Jurkat, Clone E6-1 (cell line): Measurements from ENCODE around the gene SEC16A.

Experiments used
- DNase-seq: peaks from one replicate; pipeline ENCODE4 v3.0.0-alpha.2; 2011; ENCODE audit warnings: low read depth, low spot score
- H3K4me3 ChIP-seq: 2 replicates; pipeline ENCODE4 v1.5.1; 2011; ENCODE audit warnings: mild to moderate bottlenecking, low read length, control low read depth, moderate library complexity

The SEC16A gene

GRCh38 chr9:136505406-136506403 lies 22.9 kb upstream of the SEC16A start:
- H3K4me3 ChIP-seq = peak overlapping the region; percentile 41
- DNase-seq = peak; percentile 79

- DNase-seq = no peak
Observed at GRCh38 chr9:136504512-136505348, 21.9 kb upstream of the SEC16A start.

GRCh38 chr9:136502940-136503550 lies 20.2 kb upstream of the SEC16A start:
- H3K4me3 ChIP-seq = no peak overlapping the region
- DNase-seq = no peak

More at GRCh38 chr9:136504512-136505348, 21.9 kb upstream of the SEC16A start:
- peak overlapping the region; percentile 41 for H3K4me3 ChIP-seq

- no peak overlapping the region for H3K4me3 ChIP-seq
- no peak for DNase-seq
Observed at GRCh38 chr9:136502196-136502595, 19.4 kb upstream of the SEC16A start.

GRCh38 chr9:136501686-136502085 lies 18.8 kb upstream of the SEC16A start:
- no peak overlapping the region for H3K4me3 ChIP-seq
- no peak for DNase-seq

- DNase-seq = no peak
- H3K4me3 ChIP-seq = no peak overlapping the region
Observed at GRCh38 chr9:136499935-136500910, 17.4 kb upstream of the SEC16A start.

- DNase-seq = no peak
- no peak overlapping the region for H3K4me3 ChIP-seq
Observed at GRCh38 chr9:136499071-136499934, 16.5 kb upstream of the SEC16A start.

- H3K4me3 ChIP-seq = no peak overlapping the region
- DNase-seq = no peak
Observed at GRCh38 chr9:136497916-136498695, 15.3 kb upstream of the SEC16A start.

- no peak overlapping the region for H3K4me3 ChIP-seq
Observed at GRCh38 chr9:136496801-136497620, 14.2 kb upstream of the SEC16A start.

GRCh38 chr9:136496181-136496580 lies 13.3 kb upstream of the SEC16A start:
- no peak overlapping the region for H3K4me3 ChIP-seq

More at GRCh38 chr9:136496801-136497620, 14.2 kb upstream of the SEC16A start:
- no peak for DNase-seq

GRCh38 chr9:136495238-136495800 lies 12.5 kb upstream of the SEC16A start:
- DNase-seq = no peak
- H3K4me3 ChIP-seq = no peak overlapping the region

More at GRCh38 chr9:136496181-136496580, 13.3 kb upstream of the SEC16A start:
- DNase-seq = no peak

- no peak for DNase-seq
- no peak overlapping the region for H3K4me3 ChIP-seq
Observed at GRCh38 chr9:136494531-136495215, 11.8 kb upstream of the SEC16A start.

GRCh38 chr9:136494012-136494411 lies 11.2 kb upstream of the SEC16A start:
- DNase-seq = no peak

GRCh38 chr9:136493567-136493971 lies 10.7 kb upstream of the SEC16A start:
- no peak for DNase-seq

More at GRCh38 chr9:136494012-136494411, 11.2 kb upstream of the SEC16A start:
- no peak overlapping the region for H3K4me3 ChIP-seq

GRCh38 chr9:136492978-136493522 lies 10.2 kb upstream of the SEC16A start:
- no peak for DNase-seq
- no peak overlapping the region for H3K4me3 ChIP-seq

More at GRCh38 chr9:136493567-136493971, 10.7 kb upstream of the SEC16A start:
- H3K4me3 ChIP-seq = no peak overlapping the region
